K562 (cell line): ENCODE data around the gene ACP4. TPM values are rescaled to one million over a fixed set of nuclear protein-coding genes. Genes with fewer than 3 reads are reported as not detected.

Source experiments
- ATF3 ChIP-seq, 2 experiments: fragments of 450-650 bp in 1 of 2; sonication (generic) in 1 of 2; formaldehyde crosslinking in 1 of 2; IDR thresholded peaks in 1 of 2; conservative IDR thresholded peaks in 1 of 2; 2 replicates each; pipeline versions ENCODE4 v1.6.1 to v1.8.1; 2016 to 2023; ENCODE audit warnings: mild to moderate bottlenecking in 2 of 2, moderate library complexity in 2 of 2, inconsistent platforms in 1 of 2, missing genetic modification reagents in 1 of 2
- CC2D1A ChIP-seq: fragments of 450-650 bp; IDR thresholded peaks from 2 replicates; pipeline ENCODE4 v1.6.1; 2017; ENCODE audit warnings: mild to moderate bottlenecking
- E2F1 ChIP-seq: sonication (generic); formaldehyde crosslinking; IDR thresholded peaks from 2 replicates; pipeline ENCODE4 v1.8.1; 2023; ENCODE audit warnings: mild to moderate bottlenecking, missing genetic modification reagents, moderate library complexity
- EWSR1 ChIP-seq: fragments of 450-650 bp; IDR thresholded peaks from 2 replicates; pipeline ENCODE4 v1.6.1; 2018; ENCODE audit warnings: borderline replicate concordance, mild to moderate bottlenecking, low read depth, moderate library complexity; ENCODE audit not compliant: partially characterized antibody
- GABPB1 ChIP-seq: sonication (generic); formaldehyde crosslinking; IDR thresholded peaks from 2 replicates; pipeline ENCODE4 v1.8.0; 2022; ENCODE audit warnings: mild to moderate bottlenecking, missing genetic modification reagents
- HLTF ChIP-seq: fragments of 450-650 bp; IDR thresholded peaks from 2 replicates; pipeline ENCODE4 v1.6.1; 2016
- MEF2D ChIP-seq: conservative IDR thresholded peaks from 2 replicates; pipeline ENCODE4 v1.6.1; 2016; ENCODE audit warnings: low read depth, missing genetic modification characterization, missing compliant biosample characterization
- POU5F1 ChIP-seq: fragments of 150-350 bp; IDR thresholded peaks from 2 replicates; pipeline ENCODE4 v1.6.1; 2014; ENCODE audit warnings: borderline replicate concordance, low read length, low read depth, mild to moderate bottlenecking; ENCODE audit not compliant: partially characterized antibody
- RBM25 ChIP-seq: fragments of 200-400 bp; formaldehyde crosslinking; IDR thresholded peaks from 2 replicates; pipeline ENCODE4 v1.6.1; 2018; ENCODE audit warnings: low read length, low read depth, moderate library complexity; ENCODE audit not compliant: severe bottlenecking
- RREB1 ChIP-seq: fragments of 250-450 bp; sonication (Bioruptor Pico); IDR thresholded peaks from 2 replicates; pipeline ENCODE4 v1.4.0; 2020
- TAL1 ChIP-seq: fragments of 450-650 bp; IDR thresholded peaks from 2 replicates; pipeline ENCODE4 v1.6.1; 2016; ENCODE audit warnings: mild to moderate bottlenecking
- ZNF785 ChIP-seq: fragments of 250-450 bp; sonication (Bioruptor Pico); IDR thresholded peaks from 2 replicates; pipeline ENCODE4 v1.4.0; 2020; ENCODE audit warnings: mild to moderate bottlenecking
- polyA plus RNA-seq, 8 experiments: library from polyadenylated mRNA; depleted of rRNA in 4 of 8; stranded (reverse) in 5 of 8; unstranded in 3 of 8; fragments of >200 nt; fragmentation: Nextera tagmentation in 2 of 8; fragmentation: Illumina TruSeq in 1 of 8; extraction: Ambion mirVana in 2 of 8; extraction: Trizol in 1 of 8; gene quantifications; 2 replicates each; pipeline versions ENCODE4 v1.2.1 to v1.2.3, GENCODE V29; 2011 to 2014; ENCODE audit warnings: inconsistent platforms in 1 of 8, missing spikeins in 1 of 8
- total RNA-seq, 7 experiments: library from RNA; depleted of rRNA in 6 of 7; stranded (reverse); fragments of >200 nt in 6 of 7; fragmentation: Illumina TruSeq in 2 of 7; extraction: Trizol in 2 of 7; gene quantifications; 2 replicates each; pipeline versions ENCODE4 v1.2.1 to v1.2.3, GENCODE V29; 2011 to 2021; ENCODE audit warnings: low replicate concordance in 1 of 7
- TF ChIP-seq, protein P1 (sequence below): fragments of 200-800 bp; sonication (Bioruptor generic); IDR thresholded peaks from 2 replicates; pipeline ENCODE4 v1.6.1; 2017; ENCODE audit warnings: missing genetic modification characterization, missing compliant biosample characterization
- TF ChIP-seq, protein P2 (sequence below): fragments of 450-650 bp; IDR thresholded peaks from 2 replicates; pipeline ENCODE4 v1.7.0; 2016; ENCODE audit warnings: borderline replicate concordance

The ACP4 gene
- total and polyA plus RNA-seq, 9 of the 15 experiments (the other 6 are each of a cell fraction or from before 2014, with no cell fraction given): not detected

GRCh38 chr19:50820549-50821247, 30.5 kb downstream of the ACP4 start (continued):
- TF ChIP-seq RREB1 (CRISPR knock-in tag) (no peak), GABPB1 (CRISPR knock-in tag) (0 out of 2 replicates have a peak, but pooled peaks have one; percentile 20), ZNF785 (CRISPR knock-in tag) (no peak), MEF2D (tag) (no peak), RBM25 (no peak), ATF3 (IDR thresholded peaks at IDR 0.05) (no peak), ATF3 (CRISPR knock-in tag; conservative IDR thresholded peaks at IDR 0.05) (no peak), POU5F1 (no peak), TAL1 (no peak), EWSR1 (no peak), HLTF (peak; percentile 86; the same call in 1 of the 2 replicates), CC2D1A (peak; percentile 20; the same call in 1 of the 2 replicates), E2F1 (no peak)
- TF ChIP-seq, protein P1, sequence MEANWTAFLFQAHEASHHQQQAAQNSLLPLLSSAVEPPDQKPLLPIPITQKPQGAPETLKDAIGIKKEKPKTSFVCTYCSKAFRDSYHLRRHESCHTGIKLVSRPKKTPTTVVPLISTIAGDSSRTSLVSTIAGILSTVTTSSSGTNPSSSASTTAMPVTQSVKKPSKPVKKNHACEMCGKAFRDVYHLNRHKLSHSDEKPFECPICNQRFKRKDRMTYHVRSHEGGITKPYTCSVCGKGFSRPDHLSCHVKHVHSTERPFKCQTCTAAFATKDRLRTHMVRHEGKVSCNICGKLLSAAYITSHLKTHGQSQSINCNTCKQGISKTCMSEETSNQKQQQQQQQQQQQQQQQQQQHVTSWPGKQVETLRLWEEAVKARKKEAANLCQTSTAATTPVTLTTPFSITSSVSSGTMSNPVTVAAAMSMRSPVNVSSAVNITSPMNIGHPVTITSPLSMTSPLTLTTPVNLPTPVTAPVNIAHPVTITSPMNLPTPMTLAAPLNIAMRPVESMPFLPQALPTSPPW (CRISPR knock-in tag): peak; percentile 88
- TF ChIP-seq, protein P2, sequence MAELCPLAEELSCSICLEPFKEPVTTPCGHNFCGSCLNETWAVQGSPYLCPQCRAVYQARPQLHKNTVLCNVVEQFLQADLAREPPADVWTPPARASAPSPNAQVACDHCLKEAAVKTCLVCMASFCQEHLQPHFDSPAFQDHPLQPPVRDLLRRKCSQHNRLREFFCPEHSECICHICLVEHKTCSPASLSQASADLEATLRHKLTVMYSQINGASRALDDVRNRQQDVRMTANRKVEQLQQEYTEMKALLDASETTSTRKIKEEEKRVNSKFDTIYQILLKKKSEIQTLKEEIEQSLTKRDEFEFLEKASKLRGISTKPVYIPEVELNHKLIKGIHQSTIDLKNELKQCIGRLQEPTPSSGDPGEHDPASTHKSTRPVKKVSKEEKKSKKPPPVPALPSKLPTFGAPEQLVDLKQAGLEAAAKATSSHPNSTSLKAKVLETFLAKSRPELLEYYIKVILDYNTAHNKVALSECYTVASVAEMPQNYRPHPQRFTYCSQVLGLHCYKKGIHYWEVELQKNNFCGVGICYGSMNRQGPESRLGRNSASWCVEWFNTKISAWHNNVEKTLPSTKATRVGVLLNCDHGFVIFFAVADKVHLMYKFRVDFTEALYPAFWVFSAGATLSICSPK: no peak
